Keratinocyte (primary cell): Measurements from ENCODE around the gene SNCB. TPM values are rescaled to one million over a fixed set of nuclear protein-coding genes. Genes with fewer than 3 reads are reported as not detected.
A peak's percentile ranks its signal among the peaks of the same experiment; 100 is the strongest.

Experiments used
- DNase-seq: peaks from one replicate; pipeline ENCODE4 v3.0.0-alpha.2; 2011; ENCODE audit warnings: low read depth, missing footprints, low spot score
- FAIRE-seq: peaks from 2 replicates; lab custom pipeline; 2011; peaks lifted over from hg19 to GRCh38; lab: Jason Lieb, UNC
- H2AFZ ChIP-seq: 2 replicates; pipeline ENCODE4 v1.6.0; 2012; ENCODE audit warnings: low read length, control low read depth, inconsistent platforms; ENCODE audit not compliant: control insufficient read depth
- H3K27ac ChIP-seq: 2 replicates; pipeline ENCODE4 v1.5.1; 2011; ENCODE audit warnings: low read length; ENCODE audit not compliant: control insufficient read depth, insufficient read depth
- H3K27me3 ChIP-seq: 3 replicates; pipeline ENCODE4 v1.6.0; 2011; ENCODE audit warnings: low read length; ENCODE audit not compliant: control insufficient read depth, insufficient read depth; ENCODE audit errors: extremely low read depth
- H3K36me3 ChIP-seq, 2 experiments: 2 replicates in 1 of 2; 3 replicates in 1 of 2; pipeline ENCODE4 v1.5.1; 2011; ENCODE audit warnings: low read length in 2 of 2, mild to moderate bottlenecking in 1 of 2; ENCODE audit not compliant: control insufficient read depth in 2 of 2, insufficient read depth in 2 of 2; ENCODE audit errors: extremely low read depth in 1 of 2
- H3K4me1 ChIP-seq: 3 replicates; pipeline ENCODE4 v1.5.1; 2011; ENCODE audit warnings: low read length; ENCODE audit not compliant: control insufficient read depth, insufficient read depth; ENCODE audit errors: extremely low read depth
- H3K4me2 ChIP-seq: 3 replicates; pipeline ENCODE4 v1.6.0; 2011; ENCODE audit warnings: low read depth, low read length; ENCODE audit not compliant: control insufficient read depth, insufficient read depth; ENCODE audit errors: extremely low read depth
- H3K4me3 ChIP-seq, 3 experiments: fragments of 200-600 bp in 1 of 3; sonication (generic) in 1 of 3; 2 replicates in 2 of 3; 3 replicates in 1 of 3; pipeline ENCODE4 v1.5.1; 2011 to 2016; ENCODE audit warnings: low read length in 3 of 3, mild to moderate bottlenecking in 3 of 3, control low read depth in 2 of 3, inconsistent platforms in 1 of 3, low read depth in 1 of 3, mixed read lengths in 1 of 3, mixed run types in 1 of 3, moderate library complexity in 1 of 3; ENCODE audit not compliant: control insufficient read depth in 2 of 3, insufficient read depth in 2 of 3; ENCODE audit errors: extremely low read depth in 1 of 3
- H3K79me2 ChIP-seq: 2 replicates; pipeline ENCODE4 v1.6.0; 2012; ENCODE audit warnings: low read length; ENCODE audit not compliant: control insufficient read depth, insufficient read depth
- H3K9ac ChIP-seq: 3 replicates; pipeline ENCODE4 v1.6.0; 2011; ENCODE audit warnings: low read length; ENCODE audit not compliant: control insufficient read depth, insufficient read depth; ENCODE audit errors: extremely low read depth
- H3K9me1 ChIP-seq: 3 replicates; pipeline ENCODE4 v1.6.0; 2011; ENCODE audit warnings: low read length; ENCODE audit not compliant: control insufficient read depth, insufficient read depth; ENCODE audit errors: extremely low read depth
- H3K9me3 ChIP-seq: 2 replicates; pipeline ENCODE4 v1.5.1; 2012; ENCODE audit warnings: low read depth, low read length; ENCODE audit not compliant: control insufficient read depth
- H4K20me1 ChIP-seq: 3 replicates; pipeline ENCODE4 v1.6.0; 2011; ENCODE audit warnings: low read length; ENCODE audit not compliant: control insufficient read depth, insufficient read depth; ENCODE audit errors: extremely low read depth
- EZH2 ChIP-seq: IDR thresholded peaks from one replicate; pipeline ENCODE4 v1.6.1; 2012; ENCODE audit warnings: inconsistent platforms, mild to moderate bottlenecking, low read length, moderate library complexity
- dilution Hi-C: fragments of 300-500 bp; cut with MboI; formaldehyde crosslinking; loops from one replicate; pipeline ENCODE4 v1.7.0; 2020; ENCODE audit warnings: low sequenced_read_pairs; ENCODE audit not compliant: extremely low pct_ligation_motif_present
- polyA plus RNA-seq, 5 experiments: library from polyadenylated mRNA; depleted of rRNA in 3 of 5; stranded (reverse) in 3 of 5; stranded (forward) in 1 of 5; unstranded in 1 of 5; fragments of >200 nt; gene quantifications; 1 replicate in 1 of 5; 2 replicates in 3 of 5; 3 replicates in 1 of 5; pipeline versions ENCODE4 v1.2.1 to v1.2.3, GENCODE V29; 2011 to 2012; ENCODE audit warnings: missing spikeins in 2 of 5, low read depth in 1 of 5, low replicate concordance in 1 of 5
- TF ChIP-seq, protein P1 (sequence below), 3 experiments: IDR thresholded peaks in 1 of 3; conservative IDR thresholded peaks in 1 of 3; optimal IDR thresholded peaks in 1 of 3; 2 replicates in 2 of 3; 3 replicates in 1 of 3; pipeline versions ENCODE3 to v1.5.1; 2011; ENCODE audit warnings: low read length in 3 of 3, mild to moderate bottlenecking in 3 of 3, moderate library complexity in 2 of 3, control low read depth in 1 of 3, inconsistent platforms in 1 of 3; ENCODE audit not compliant: insufficient read depth in 2 of 3; ENCODE audit errors: extremely low read depth in 1 of 3

Gene SNCB
- polyA plus RNA-seq, 1 donor (not counting 4 experiments of a cell fraction or from before 2014, with no cell fraction given): 0.69 TPM

DNA sequence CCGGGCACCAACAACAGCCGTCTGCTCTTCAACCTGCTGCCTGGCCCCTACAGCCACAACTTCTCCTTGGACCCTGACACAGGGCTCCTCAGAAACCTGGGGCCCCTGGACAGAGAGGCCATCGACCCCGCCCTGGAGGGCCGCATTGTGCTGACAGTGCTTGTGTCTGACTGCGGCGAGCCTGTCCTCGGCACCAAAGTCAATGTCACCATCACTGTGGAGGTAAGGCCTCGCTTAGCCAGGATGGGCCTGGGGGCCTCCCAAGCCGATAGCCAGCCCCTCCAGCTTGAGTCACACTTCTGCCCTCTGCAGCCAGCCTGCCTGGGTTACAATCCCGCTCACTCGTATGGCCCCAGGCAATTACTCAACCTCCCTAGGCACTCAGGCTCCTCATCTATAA, 49.0 kb downstream of the SNCB start:
- Histone ChIP-seq H3K4me2 (no peak overlapping the region), H4K20me1 (no peaks in the 10 kb centered on the region), H2AFZ (no peak overlapping the region), H3K4me3 (no peak overlapping the region), H3K9me1 (no peaks in the 10 kb centered on the region), H3K9me3 (peaks cover 7% of the 10 kb centered on the region), H3K27ac (no peak overlapping the region), H3K79me2 (no peaks in the 10 kb centered on the region), H3K4me1 (no peaks in the 10 kb centered on the region), H3K36me3 (no peaks in the 10 kb centered on the region), H3K27me3 (no peaks in the 10 kb centered on the region), H3K9ac (no peak overlapping the region)
- no peak for FAIRE-seq
- TF ChIP-seq, protein P1, sequence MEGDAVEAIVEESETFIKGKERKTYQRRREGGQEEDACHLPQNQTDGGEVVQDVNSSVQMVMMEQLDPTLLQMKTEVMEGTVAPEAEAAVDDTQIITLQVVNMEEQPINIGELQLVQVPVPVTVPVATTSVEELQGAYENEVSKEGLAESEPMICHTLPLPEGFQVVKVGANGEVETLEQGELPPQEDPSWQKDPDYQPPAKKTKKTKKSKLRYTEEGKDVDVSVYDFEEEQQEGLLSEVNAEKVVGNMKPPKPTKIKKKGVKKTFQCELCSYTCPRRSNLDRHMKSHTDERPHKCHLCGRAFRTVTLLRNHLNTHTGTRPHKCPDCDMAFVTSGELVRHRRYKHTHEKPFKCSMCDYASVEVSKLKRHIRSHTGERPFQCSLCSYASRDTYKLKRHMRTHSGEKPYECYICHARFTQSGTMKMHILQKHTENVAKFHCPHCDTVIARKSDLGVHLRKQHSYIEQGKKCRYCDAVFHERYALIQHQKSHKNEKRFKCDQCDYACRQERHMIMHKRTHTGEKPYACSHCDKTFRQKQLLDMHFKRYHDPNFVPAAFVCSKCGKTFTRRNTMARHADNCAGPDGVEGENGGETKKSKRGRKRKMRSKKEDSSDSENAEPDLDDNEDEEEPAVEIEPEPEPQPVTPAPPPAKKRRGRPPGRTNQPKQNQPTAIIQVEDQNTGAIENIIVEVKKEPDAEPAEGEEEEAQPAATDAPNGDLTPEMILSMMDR (optimal IDR thresholded peaks at IDR 0.05 in 1 of 3, IDR thresholded peaks at IDR 0.05 in 1 of 3, conservative IDR thresholded peaks at IDR 0.05 in 1 of 3; ENCODE audit: extremely low read depth in 1 of 3, insufficient read depth in 2 of 3, low read length in 3 of 3): no peak
- TF ChIP-seq EZH2: no peak
- DNase-seq: no peak
- dilution Hi-C loops: no loop called here

GRCh38 chr5:176579323-176579722, 51.0 kb downstream of the SNCB start:
- no peaks in the 10 kb centered on the region for H3K27me3 ChIP-seq
- no peak for TF ChIP-seq EZH2
- no peaks in the 10 kb centered on the region for H3K9me1 ChIP-seq
- no peaks in the 10 kb centered on the region for H3K79me2 ChIP-seq
- FAIRE-seq (no peak), DNase-seq (no peak)
- H3K4me3 ChIP-seq: no peak overlapping the region
- H3K9me3 ChIP-seq: no peaks in the 10 kb centered on the region
- H3K27ac ChIP-seq: no peak overlapping the region
- no peak overlapping the region for H3K9ac ChIP-seq
- H3K4me2 ChIP-seq: no peak overlapping the region
- no peaks in the 10 kb centered on the region for H3K4me1 ChIP-seq
- no peaks in the 10 kb centered on the region for H3K36me3 ChIP-seq
- dilution Hi-C loops: no loop called here
- no peak overlapping the region for H2AFZ ChIP-seq
- H4K20me1 ChIP-seq: no peaks in the 10 kb centered on the region

GRCh38 chr5:176578391-176578808, 51.9 kb downstream of the SNCB start:
- H3K4me1 ChIP-seq: no peaks in the 10 kb centered on the region
- no peak overlapping the region for H2AFZ ChIP-seq
- no peak for FAIRE-seq
- H3K9ac ChIP-seq: no peak overlapping the region
- no peak for DNase-seq
- no peaks in the 10 kb centered on the region for H3K79me2 ChIP-seq
- dilution Hi-C loops: no loop called here
- H3K4me2 ChIP-seq: no peak overlapping the region
- H3K9me3 ChIP-seq: no peaks in the 10 kb centered on the region
- TF ChIP-seq, protein P1 (optimal IDR thresholded peaks at IDR 0.05 in 1 of 3, IDR thresholded peaks at IDR 0.05 in 1 of 3, conservative IDR thresholded peaks at IDR 0.05 in 1 of 3; ENCODE audit: extremely low read depth in 1 of 3, insufficient read depth in 2 of 3, low read length in 3 of 3): peak; percentile 63 to 87 (median 73)
- no peak for TF ChIP-seq EZH2
- H3K27ac ChIP-seq: no peak overlapping the region
- H3K36me3 ChIP-seq: no peaks in the 10 kb centered on the region
- no peaks in the 10 kb centered on the region for H3K9me1 ChIP-seq
- H3K27me3 ChIP-seq: no peaks in the 10 kb centered on the region
- H3K4me3 ChIP-seq: no peak overlapping the region
- no peaks in the 10 kb centered on the region for H4K20me1 ChIP-seq
